ENCODE data around the gene PRKD1. TPM values are rescaled to one million over a fixed set of nuclear protein-coding genes. Genes with fewer than 3 reads are reported as not detected.

PRKD1 gene
- total RNA-seq, 1 experiment from 2014 or later: not detected

GRCh38 chr14:29798108-29798663 lies 129.5 kb downstream of the PRKD1 start:
- H2AFZ ChIP-seq (ENCODE audit: low read depth, low read length, poor library complexity, severe bottlenecking): no peak overlapping the region
- DNase-seq (ENCODE audit: low read depth, low spot score): no peak
- no peak overlapping the region for H3K4me3 ChIP-seq (replicated peaks in 1 of 2; ENCODE audit: low read depth in 1 of 2, low read length in 2 of 2)
- no TSS peak for BruUV-seq (replicated peaks)
- H3K4me1 ChIP-seq (ENCODE audit: control insufficient read depth in 1 of 2, insufficient read depth in 2 of 2, low read length in 2 of 2): no peaks in the 10 kb centered on the region
- RAD21 ChIA-PET (ENCODE audit: low non-redundant PET in 1 of 2, low total read pairs in 2 of 2, uncharacterized antibody in 2 of 2, unreplicated experiment in 2 of 2): no interaction called here
- no peaks in the 10 kb centered on the region for H4K20me1 ChIP-seq (ENCODE audit: insufficient read depth)
- CTCF ChIA-PET: no interaction called here
- no peak for ATAC-seq
- peaks cover 18 to 27% of the 10 kb centered on the region in 2 experiments for H3K9me3 ChIP-seq (ENCODE audit: control insufficient read depth in 1 of 2, insufficient read depth in 1 of 2, low read depth in 1 of 2, low read length in 2 of 2)
- H3K4me2 ChIP-seq (ENCODE audit: low read length): no peak overlapping the region
- POLR2A ChIA-PET: no interaction called here
- intact Hi-C loops (cut with micrococcal nuclease): no loop called here
- no peaks in the 10 kb centered on the region for H3K27me3 ChIP-seq (ENCODE audit: insufficient read depth, low read length)
- H3K36me3 ChIP-seq (ENCODE audit: control insufficient read depth in 1 of 2, insufficient read depth in 2 of 2, low read length in 2 of 2): no peaks in the 10 kb centered on the region
- H3K27ac ChIP-seq (ENCODE audit: low read depth, low read length): no peak overlapping the region
- TF ChIP-seq TCF7L2 (IDR thresholded peaks at IDR 0.05; ENCODE audit: borderline replicate concordance, extremely low read depth, insufficient read depth, insufficient read length): no peak
- TF ChIP-seq YY1 (IDR thresholded peaks at IDR 0.05; ENCODE audit: extremely low read depth, insufficient replicate concordance, low read depth, low read length): no peak
- no peak for TF ChIP-seq MAX (IDR thresholded peaks at IDR 0.05)
- no peak for TF ChIP-seq SIN3A (IDR thresholded peaks at IDR 0.05; ENCODE audit: low read depth)
- no peak for TF ChIP-seq EGR1 (IDR thresholded peaks at IDR 0.05; ENCODE audit: low read depth)
- TF ChIP-seq SP1 (IDR thresholded peaks at IDR 0.05; ENCODE audit: low read depth): no peak
- TF ChIP-seq ELF1 (IDR thresholded peaks at IDR 0.05; ENCODE audit: borderline replicate concordance, low read depth): no peak
- no peak for TF ChIP-seq ZNF274 (IDR thresholded peaks at IDR 0.05; ENCODE audit: low read depth, low read length)
- no peak for TF ChIP-seq POLR2AphosphoS5 (IDR thresholded peaks at IDR 0.05; ENCODE audit: low read depth, low read length)
- no peak for TF ChIP-seq CEBPB (IDR thresholded peaks at IDR 0.05; ENCODE audit: low read depth)
- no peak for TF ChIP-seq FOSL1 (IDR thresholded peaks at IDR 0.05; ENCODE audit: low read depth)
- TF ChIP-seq RAD21 (IDR thresholded peaks at IDR 0.05; ENCODE audit: low read depth): no peak
- no peak for TF ChIP-seq CTCF (IDR thresholded peaks at IDR 0.05 in 2 of 3, conservative IDR thresholded peaks at IDR 0.05 in 1 of 3; ENCODE audit: borderline replicate concordance in 1 of 3, insufficient read depth in 1 of 3, low read depth in 2 of 3, low read length in 2 of 3)
- TF ChIP-seq EZH2phosphoT487 (IDR thresholded peaks at IDR 0.05; ENCODE audit: borderline replicate concordance): no peak
- no peak for TF ChIP-seq JUND (IDR thresholded peaks at IDR 0.05)
- TF ChIP-seq SRF (IDR thresholded peaks at IDR 0.05; ENCODE audit: low read depth): no peak
- H3K9me2 ChIP-seq (ENCODE audit: insufficient read depth): no peaks in the 10 kb centered on the region
- H3K9ac ChIP-seq (ENCODE audit: low read length): no peak overlapping the region
- H3K79me2 ChIP-seq (ENCODE audit: insufficient read depth, low read length): no peaks in the 10 kb centered on the region

Data from HCT116 (cell line).